Lower leg skin (tissue), 4 donors: ENCODE measurements around the gene AMIGO1. TPM values are rescaled to one million over a fixed set of nuclear protein-coding genes. Genes with fewer than 3 reads are reported as not detected.

Source experiments
- DNase-seq, 2 donors: peaks; one replicate each; pipeline ENCODE4 v3.0.0-alpha.2; 2019; ENCODE audit warnings: low spot score in 2 of 2
- H3K4me3 ChIP-seq: fragments of 200-600 bp; sonication (generic); 2 replicates; pipeline ENCODE4 v1.5.1; 2017; ENCODE audit warnings: mild to moderate bottlenecking, low read depth; ENCODE audit not compliant: poor library complexity, severe bottlenecking
- CTCF ChIP-seq, 3 donors: fragments of 450-650 bp; IDR thresholded peaks; one replicate each; pipeline ENCODE4 v1.5.1; 2016; ENCODE audit warnings: antibody characterized with exemption in 3 of 3, mild to moderate bottlenecking in 3 of 3, moderate library complexity in 2 of 3
- POLR2A ChIP-seq, 2 donors: fragments of 450-650 bp; IDR thresholded peaks; one replicate each; pipeline ENCODE4 v1.6.1; 2016 to 2017; ENCODE audit warnings: antibody characterized with exemption in 2 of 2, mild to moderate bottlenecking in 1 of 2, moderate library complexity in 1 of 2
- WGBS, 2 donors: methylation state at CpG; one replicate each; pipeline ENCODE4 v1.1.5; 2018; 5-methylcytosine and 5-hydroxymethylcytosine counted together
- intact Hi-C: fragments of 100-400 bp; cut with DNase I; formaldehyde crosslinking; loops from one replicate; pipeline ENCODE4 v1.15.0; 2023; ENCODE audit warnings: low total_unique reads
- total RNA-seq, 4 donors: library from RNA; depleted of rRNA; stranded (reverse); fragments of >200 nt; gene quantifications; one replicate each; pipeline ENCODE4 v1.1.0, GENCODE V29; 2016

The AMIGO1 gene, protein sequence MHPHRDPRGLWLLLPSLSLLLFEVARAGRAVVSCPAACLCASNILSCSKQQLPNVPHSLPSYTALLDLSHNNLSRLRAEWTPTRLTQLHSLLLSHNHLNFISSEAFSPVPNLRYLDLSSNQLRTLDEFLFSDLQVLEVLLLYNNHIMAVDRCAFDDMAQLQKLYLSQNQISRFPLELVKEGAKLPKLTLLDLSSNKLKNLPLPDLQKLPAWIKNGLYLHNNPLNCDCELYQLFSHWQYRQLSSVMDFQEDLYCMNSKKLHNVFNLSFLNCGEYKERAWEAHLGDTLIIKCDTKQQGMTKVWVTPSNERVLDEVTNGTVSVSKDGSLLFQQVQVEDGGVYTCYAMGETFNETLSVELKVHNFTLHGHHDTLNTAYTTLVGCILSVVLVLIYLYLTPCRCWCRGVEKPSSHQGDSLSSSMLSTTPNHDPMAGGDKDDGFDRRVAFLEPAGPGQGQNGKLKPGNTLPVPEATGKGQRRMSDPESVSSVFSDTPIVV
- 1 to 10 TPM; 3.9 to 7.9 (median 5.4) TPM for total RNA-seq

- 1 to 2% methylated on average over 26 to 47 of the region's 100 CpGs for WGBS, 2 donors
- peak within 1 kb of the TSS; percentile 42 for H3K4me3 ChIP-seq
- intact Hi-C loops: no loop called here
- DNase-seq: no peak
- TF ChIP-seq CTCF (IDR thresholded peaks at IDR 0.05): no peak
- TF ChIP-seq POLR2A (IDR thresholded peaks at IDR 0.05): no peak
Observed at GRCh38 chr1:109509176-109510134, at the start of gene AMIGO1. Gene AMIGO1 (minus strand): TSS chr1:109509727. CDS start chr1:109508912, 815 bp downstream.

DNA sequence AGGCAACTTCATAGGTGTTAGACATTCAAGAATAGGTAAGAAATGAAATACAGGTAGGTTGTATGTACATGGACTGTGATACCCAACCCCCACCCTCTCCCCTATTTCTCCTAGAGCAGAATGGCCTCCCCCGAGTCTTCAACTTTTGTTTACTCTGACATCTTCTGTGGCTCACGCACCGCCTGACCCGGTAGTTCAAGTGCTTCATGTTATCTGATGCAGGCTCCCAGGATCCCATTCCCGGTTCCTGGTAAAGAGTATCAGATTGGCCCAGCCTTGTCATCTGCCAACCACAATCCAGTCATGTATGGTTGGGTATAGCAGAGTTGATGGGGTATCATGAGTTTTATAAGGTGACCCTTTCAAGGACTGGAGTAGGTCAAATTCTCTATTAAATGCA is 48.0 kb upstream of the AMIGO1 start:
- 97% methylated on average over 5 of the region's 5 CpGs for WGBS, 2 donors
- no peak overlapping the region for H3K4me3 ChIP-seq
- DNase-seq: no peak
- TF ChIP-seq CTCF (IDR thresholded peaks at IDR 0.05) (no peak), POLR2A (IDR thresholded peaks at IDR 0.05) (no peak)
- intact Hi-C loops: no loop called here

- DNase-seq: no peak
- no peak overlapping the region for H3K4me3 ChIP-seq
- 72 to 85% methylated on average over 2 of the region's 2 CpGs for WGBS, 2 donors
- intact Hi-C loops: no loop called here
- TF ChIP-seq POLR2A (IDR thresholded peaks at IDR 0.05) (no peak), CTCF (IDR thresholded peaks at IDR 0.05) (no peak)
Observed at GRCh38 chr1:109556563-109556962, 47.0 kb upstream of the AMIGO1 start.

- TF ChIP-seq POLR2A (IDR thresholded peaks at IDR 0.05) (peak in 1 of 2 donors; percentile 80), CTCF (IDR thresholded peaks at IDR 0.05) (no peak)
- peak; percentile 98 to 100 for DNase-seq
- H3K4me3 ChIP-seq: peak within 1 kb of the TSS; percentile 83
- WGBS, 2 donors: 0 to 1% methylated on average over 53 to 68 of the region's 68 CpGs
- intact Hi-C loops: loop anchor here (5.0 to 10.0 kb wide), 3 partner anchors 76 to 436 kb away; partner anchors contain the start of gene AHCYL1
Observed at GRCh38 chr1:109548321-109549267, 39.1 kb upstream of the AMIGO1 start, which contains the start of gene GNAI3. Gene GNAI3 (plus strand): TSS chr1:109548615. CDS start chr1:109548721, 106 bp downstream.
